Vagina (tissue), 2 donors: ENCODE results near the gene TGFB1. TPM values are rescaled to one million over a fixed set of nuclear protein-coding genes. Genes with fewer than 3 reads are reported as not detected.

Experiments
- DNase-seq, 2 donors: peaks; one replicate each; pipeline ENCODE4 v3.0.0-alpha.2; 2017; ENCODE audit errors: extremely low spot score in 2 of 2
- H3K27ac ChIP-seq: fragments of 200-600 bp; sonication (generic); one replicate; pipeline ENCODE4 v1.5.1; 2019
- H3K27me3 ChIP-seq: fragments of 200-600 bp; sonication (generic); one replicate; pipeline ENCODE4 v1.5.1; 2019
- H3K36me3 ChIP-seq, 2 donors: fragments of 200-600 bp; sonication (generic); one replicate each; pipeline ENCODE4 v1.5.1; 2017 to 2019
- H3K4me1 ChIP-seq: fragments of 200-600 bp; sonication (generic); one replicate; pipeline ENCODE4 v1.5.1; 2019
- H3K4me3 ChIP-seq, 2 donors: fragments of 200-600 bp; sonication (generic); 1 replicate in 1 of 2; 2 replicates in 1 of 2; pipeline ENCODE4 v1.5.1; 2016 to 2019
- H3K9me3 ChIP-seq: fragments of 200-600 bp; sonication (generic); one replicate; pipeline ENCODE4 v1.5.1; 2019
- POLR2A ChIP-seq, 2 donors: fragments of 450-650 bp; IDR thresholded peaks; one replicate each; pipeline ENCODE4 v1.6.1; 2017; ENCODE audit warnings: antibody characterized with exemption in 2 of 2, mild to moderate bottlenecking in 2 of 2, moderate library complexity in 2 of 2
- POLR2AphosphoS5 ChIP-seq, 2 donors: sonication (generic); formaldehyde crosslinking; IDR thresholded peaks; one replicate each; pipeline ENCODE4 v1.9.0; 2017; ENCODE audit warnings: antibody characterized with exemption in 2 of 2, mild to moderate bottlenecking in 2 of 2, low read depth in 1 of 2; ENCODE audit not compliant: insufficient read depth in 1 of 2
- intact Hi-C: fragments of 100-400 bp; cut with DNase I; formaldehyde crosslinking; loops from one replicate; pipeline ENCODE4 v1.15.1; 2023
- total RNA-seq: library from RNA; depleted of rRNA; stranded (reverse); fragments of >200 nt; gene quantifications from one replicate; pipeline ENCODE4 v1.2.3, GENCODE V29; 2016
- TF ChIP-seq, protein P1 (sequence below), 3 experiments: fragments of 450-650 bp in 2 of 3; fragments of 200-600 bp in 1 of 3; sonication (generic) in 1 of 3; IDR thresholded peaks; one replicate each; pipeline ENCODE4 v1.5.1; 2017 to 2019; ENCODE audit warnings: antibody characterized with exemption in 3 of 3, mild to moderate bottlenecking in 2 of 3, moderate library complexity in 2 of 3

TGFB1 gene
- total RNA-seq = 53.3 TPM

DNA sequence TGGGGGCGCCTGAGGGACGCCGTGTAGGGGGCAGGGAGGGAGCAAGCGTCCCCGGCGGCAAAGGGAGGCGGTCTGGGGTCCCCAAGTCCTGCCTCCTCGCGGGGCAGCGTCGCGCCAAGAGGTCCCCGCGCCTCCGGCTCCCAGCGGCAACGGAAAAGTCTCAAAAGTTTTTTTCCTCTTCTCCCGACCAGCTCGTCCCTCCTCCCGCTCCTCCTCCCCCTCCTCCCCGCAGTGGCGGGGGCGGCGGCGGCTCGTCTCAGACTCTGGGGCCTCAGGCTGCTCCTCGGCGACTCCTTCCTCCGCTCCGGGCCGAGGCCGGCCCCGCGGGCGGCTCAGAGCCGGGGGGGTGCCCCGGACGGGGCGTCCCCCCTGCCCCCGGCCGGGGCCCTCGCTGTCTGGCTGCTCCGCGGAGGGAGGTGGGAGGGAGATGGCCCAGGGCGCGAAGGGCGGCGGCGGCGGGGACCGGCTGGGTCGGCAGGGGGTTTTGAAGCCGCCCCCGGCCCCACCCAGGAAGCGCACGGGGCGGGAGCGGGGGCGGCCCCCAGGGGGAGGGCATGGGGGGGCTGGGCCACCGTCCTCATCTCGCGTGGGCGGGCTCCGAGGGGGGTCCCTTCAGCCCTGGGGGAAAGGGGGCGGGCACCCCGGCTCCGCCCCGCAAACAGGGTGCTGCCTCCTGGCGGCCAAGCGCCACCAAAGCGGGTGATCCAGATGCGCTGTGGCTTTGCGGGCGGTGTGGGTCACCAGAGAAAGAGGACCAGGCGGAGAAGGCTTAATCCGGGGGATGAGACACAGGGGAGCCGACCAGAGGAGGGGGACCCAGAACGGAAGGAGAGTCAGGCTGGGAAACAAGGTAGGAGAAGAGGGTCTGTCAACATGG, at the start of gene TGFB1:
Gene TGFB1, minus strand, starts transcription at position 457 of the 877 bp plus-strand sequence. CDS start 878 bp downstream, outside the sequence.
- no peaks in the 10 kb centered on the region for H3K27me3 ChIP-seq
- intact Hi-C loops = loop anchor here (5.0 kb wide), 1 partner anchor 36 kb away; no protein-coding TSS in a partner anchor
- H3K4me3 ChIP-seq = peak within 1 kb of the TSS; percentile 61 to 80
- no peaks in the 10 kb centered on the region for H3K9me3 ChIP-seq
- TF ChIP-seq POLR2AphosphoS5 (IDR thresholded peaks at IDR 0.05; ENCODE audit: insufficient read depth in 1 of 2, low read depth in 1 of 2) = peak in 1 of 2 donors; percentile 47
- TF ChIP-seq, protein P1, sequence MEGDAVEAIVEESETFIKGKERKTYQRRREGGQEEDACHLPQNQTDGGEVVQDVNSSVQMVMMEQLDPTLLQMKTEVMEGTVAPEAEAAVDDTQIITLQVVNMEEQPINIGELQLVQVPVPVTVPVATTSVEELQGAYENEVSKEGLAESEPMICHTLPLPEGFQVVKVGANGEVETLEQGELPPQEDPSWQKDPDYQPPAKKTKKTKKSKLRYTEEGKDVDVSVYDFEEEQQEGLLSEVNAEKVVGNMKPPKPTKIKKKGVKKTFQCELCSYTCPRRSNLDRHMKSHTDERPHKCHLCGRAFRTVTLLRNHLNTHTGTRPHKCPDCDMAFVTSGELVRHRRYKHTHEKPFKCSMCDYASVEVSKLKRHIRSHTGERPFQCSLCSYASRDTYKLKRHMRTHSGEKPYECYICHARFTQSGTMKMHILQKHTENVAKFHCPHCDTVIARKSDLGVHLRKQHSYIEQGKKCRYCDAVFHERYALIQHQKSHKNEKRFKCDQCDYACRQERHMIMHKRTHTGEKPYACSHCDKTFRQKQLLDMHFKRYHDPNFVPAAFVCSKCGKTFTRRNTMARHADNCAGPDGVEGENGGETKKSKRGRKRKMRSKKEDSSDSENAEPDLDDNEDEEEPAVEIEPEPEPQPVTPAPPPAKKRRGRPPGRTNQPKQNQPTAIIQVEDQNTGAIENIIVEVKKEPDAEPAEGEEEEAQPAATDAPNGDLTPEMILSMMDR (IDR thresholded peaks at IDR 0.05) = peak; percentile 67 to 93 (median 68)
- TF ChIP-seq POLR2A (IDR thresholded peaks at IDR 0.05) = peak in 1 of 2 donors; percentile 66
- peak within 1 kb of the TSS; percentile 95 for H3K27ac ChIP-seq
- peaks cover 35% of the 10 kb centered on the region for H3K4me1 ChIP-seq
- H3K36me3 ChIP-seq = no peaks in the 10 kb centered on the region
- DNase-seq = no peak

DNA sequence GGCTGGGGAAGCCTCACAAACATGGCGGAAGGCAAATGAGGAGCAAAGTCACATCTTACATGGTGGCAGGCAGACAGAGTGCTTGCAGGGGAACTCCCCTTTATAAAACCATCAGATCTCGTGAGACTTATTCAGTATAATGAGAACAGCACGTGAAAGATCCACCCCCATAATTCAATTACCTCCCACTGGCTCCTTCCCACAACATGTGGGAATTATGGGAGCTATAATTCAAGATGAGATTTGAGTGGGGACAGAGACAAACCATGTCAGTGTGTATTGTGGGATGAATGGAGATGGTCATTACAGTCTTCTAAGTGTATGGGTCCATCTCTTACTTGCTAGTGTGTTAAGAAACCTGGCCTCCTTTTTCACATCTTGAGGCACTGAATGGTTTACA, 48.3 kb upstream of the TGFB1 start:
- intact Hi-C loops = no loop called here
- peaks cover 61% of the 10 kb centered on the region for H3K4me1 ChIP-seq
- peak overlapping the region; percentile 36 for H3K27ac ChIP-seq

DNA sequence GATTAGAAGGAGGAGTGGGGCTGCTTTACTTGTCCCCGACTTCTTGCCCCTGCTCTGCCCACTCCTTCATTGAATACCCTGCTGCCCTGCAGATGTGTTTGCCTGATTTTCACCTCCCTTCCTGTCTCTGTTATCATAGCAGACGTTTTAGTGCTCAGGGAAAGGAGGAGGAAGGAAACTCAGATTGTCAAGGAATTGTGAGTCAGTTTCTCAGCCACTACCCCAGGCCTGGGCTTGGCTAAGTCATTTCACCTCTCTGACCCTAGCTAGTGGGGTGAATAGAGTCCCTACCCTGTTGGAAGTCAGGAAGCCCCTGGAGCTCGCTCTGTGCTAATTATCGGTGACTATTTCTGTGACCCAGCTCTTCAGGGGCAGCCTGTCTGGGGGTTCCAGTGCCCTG, 47.8 kb upstream of the TGFB1 start:
- no peak for DNase-seq
- peaks cover 66% of the 10 kb centered on the region for H3K4me1 ChIP-seq
- intact Hi-C loops = no loop called here
- no peaks in the 10 kb centered on the region for H3K27me3 ChIP-seq
- TF ChIP-seq, protein P1 (IDR thresholded peaks at IDR 0.05) = no peak
- TF ChIP-seq POLR2AphosphoS5 (IDR thresholded peaks at IDR 0.05; ENCODE audit: insufficient read depth in 1 of 2, low read depth in 1 of 2) (no peak), POLR2A (IDR thresholded peaks at IDR 0.05) (no peak)
- peak overlapping the region; percentile 36 for H3K27ac ChIP-seq
- H3K9me3 ChIP-seq = no peaks in the 10 kb centered on the region
- H3K36me3 ChIP-seq = no peaks in the 10 kb centered on the region
- no peak overlapping the region for H3K4me3 ChIP-seq

More for the DNA sequence above, 48.3 kb upstream of the TGFB1 start:
- Histone ChIP-seq H3K27me3 (no peaks in the 10 kb centered on the region), H3K9me3 (no peaks in the 10 kb centered on the region), H3K36me3 (no peaks in the 10 kb centered on the region), H3K4me3 (no peak overlapping the region)
- TF ChIP-seq POLR2A (IDR thresholded peaks at IDR 0.05) = no peak
- TF ChIP-seq, protein P1 (IDR thresholded peaks at IDR 0.05) = no peak
- TF ChIP-seq POLR2AphosphoS5 (IDR thresholded peaks at IDR 0.05; ENCODE audit: insufficient read depth in 1 of 2, low read depth in 1 of 2) = no peak
- no peak for DNase-seq

- Histone ChIP-seq H3K27ac (peak overlapping the region; percentile 90), H3K4me1 (peaks cover 70% of the 10 kb centered on the region), H3K36me3 (no peaks in the 10 kb centered on the region), H3K27me3 (no peaks in the 10 kb centered on the region), H3K4me3 (no peak overlapping the region), H3K9me3 (no peaks in the 10 kb centered on the region)
- intact Hi-C loops = no loop called here
- no peak for DNase-seq
- TF ChIP-seq POLR2A (IDR thresholded peaks at IDR 0.05) (no peak), POLR2AphosphoS5 (IDR thresholded peaks at IDR 0.05; ENCODE audit: insufficient read depth in 1 of 2, low read depth in 1 of 2) (no peak)
- TF ChIP-seq, protein P1 (IDR thresholded peaks at IDR 0.05) = no peak
These were observed 45.8 kb upstream of the TGFB1 start for GRCh38 chr19:41399525-41399924.

DNA sequence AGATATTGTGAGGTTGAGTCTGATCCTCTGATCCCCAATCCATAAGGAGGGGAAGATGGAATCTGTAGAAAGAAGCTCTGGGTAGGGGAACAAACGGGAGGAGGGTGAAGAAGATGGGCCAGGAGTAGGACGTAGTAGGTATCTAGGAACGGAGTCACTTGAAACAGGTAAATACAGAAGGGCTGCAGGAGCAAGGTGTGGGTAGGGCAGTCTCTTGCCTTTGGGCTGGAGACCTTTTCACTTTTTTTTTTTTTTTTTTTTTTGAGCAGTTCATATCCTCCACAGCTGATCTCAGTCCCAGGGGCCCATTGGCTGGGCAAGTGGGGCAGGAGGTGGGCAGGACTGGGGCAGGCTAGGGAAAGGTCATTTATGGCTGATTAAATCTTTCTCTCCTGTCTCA, 45.4 kb upstream of the TGFB1 start:
- H3K36me3 ChIP-seq = no peaks in the 10 kb centered on the region
- DNase-seq = no peak
- no peaks in the 10 kb centered on the region for H3K9me3 ChIP-seq
- peak overlapping the region; percentile 90 for H3K27ac ChIP-seq
- H3K4me1 ChIP-seq = peaks cover 69% of the 10 kb centered on the region
- TF ChIP-seq POLR2A (IDR thresholded peaks at IDR 0.05) = no peak
- no peak for TF ChIP-seq POLR2AphosphoS5 (IDR thresholded peaks at IDR 0.05; ENCODE audit: insufficient read depth in 1 of 2, low read depth in 1 of 2)
- TF ChIP-seq, protein P1 (IDR thresholded peaks at IDR 0.05) = no peak
- H3K4me3 ChIP-seq = peak overlapping the region; percentile 71 to 98
- no peaks in the 10 kb centered on the region for H3K27me3 ChIP-seq
- intact Hi-C loops = no loop called here
